HEK293 (cell line): ENCODE measurements around the gene CHMP5.

Experiments
- CTCF ChIA-PET: fragments of 350-600 bp; formaldehyde crosslinking; extraction: SDS; loops from one replicate; lab custom pipeline; 2021; ENCODE audit warnings: antibody characterized with exemption; lab: Yijun Ruan, JAX
- POLR2A ChIA-PET: fragments of 300-600 bp; formaldehyde crosslinking; extraction: SDS; loops from one replicate; lab custom pipeline; 2020; ENCODE audit warnings: antibody characterized with exemption, inconsistent platforms; lab: Yijun Ruan, JAX
- H3K27ac ChIP-seq: fragments of 200-500 bp; sonication (Bioruptor generic); 2 replicates; pipeline ENCODE4 v1.5.1; 2014; ENCODE audit warnings: low read depth, low read length, control low read depth, inconsistent platforms; ENCODE audit errors: extremely low read depth
- H3K36me3 ChIP-seq, 2 experiments: fragments of 200-500 bp in 1 of 2; sonication (Bioruptor generic) in 1 of 2; 1 replicate in 1 of 2; 2 replicates in 1 of 2; pipeline ENCODE4 v1.5.1; 2014 to 2017; ENCODE audit warnings: inconsistent platforms in 2 of 2, low read length in 2 of 2; ENCODE audit not compliant: control insufficient read depth in 2 of 2, insufficient read depth in 1 of 2
- H3K4me1 ChIP-seq: fragments of 200-500 bp; sonication (Bioruptor generic); 2 replicates; pipeline ENCODE4 v1.5.1; 2014; ENCODE audit warnings: mild to moderate bottlenecking, low read length, inconsistent platforms; ENCODE audit not compliant: control insufficient read depth, insufficient read depth
- H3K4me3 ChIP-seq: 2 replicates; pipeline ENCODE4 v1.5.1; 2011; ENCODE audit warnings: low read depth, mild to moderate bottlenecking, control low read depth, low read length, moderate library complexity
- H3K9me3 ChIP-seq: fragments of 200-500 bp; sonication (Bioruptor generic); 2 replicates; pipeline ENCODE4 v1.5.1; 2014; ENCODE audit warnings: low read depth, low read length, inconsistent platforms; ENCODE audit not compliant: control insufficient read depth, insufficient read depth
- EGR2 ChIP-seq: fragments of 450-650 bp; formaldehyde crosslinking; IDR thresholded peaks from 2 replicates; pipeline ENCODE4 v1.5.1; 2016; ENCODE audit warnings: low read depth, missing biosample characterization, missing genetic modification characterization
- GLIS1 ChIP-seq: fragments of 450-650 bp; formaldehyde crosslinking; IDR thresholded peaks from 2 replicates; pipeline ENCODE4 v1.5.1; 2016; ENCODE audit warnings: missing biosample characterization, missing genetic modification characterization
- INSM2 ChIP-seq: fragments of 450-650 bp; formaldehyde crosslinking; IDR thresholded peaks from 2 replicates; pipeline ENCODE4 v1.5.1; 2016; ENCODE audit warnings: missing biosample characterization, missing genetic modification characterization
- KLF9 ChIP-seq: fragments of 450-650 bp; formaldehyde crosslinking; IDR thresholded peaks from 2 replicates; pipeline ENCODE4 v1.5.1; 2016; ENCODE audit warnings: missing biosample characterization, missing genetic modification characterization, low read depth
- OSR2 ChIP-seq: fragments of 450-650 bp; formaldehyde crosslinking; IDR thresholded peaks from 2 replicates; pipeline ENCODE4 v1.5.1; 2016; ENCODE audit warnings: missing biosample characterization, missing genetic modification characterization
- RBAK ChIP-seq: fragments of 450-650 bp; formaldehyde crosslinking; IDR thresholded peaks from 2 replicates; pipeline ENCODE4 v1.5.1; 2016; ENCODE audit warnings: missing biosample characterization, missing genetic modification characterization
- REPIN1 ChIP-seq: fragments of 450-650 bp; formaldehyde crosslinking; IDR thresholded peaks from 2 replicates; pipeline ENCODE4 v1.5.1; 2017; ENCODE audit warnings: missing biosample characterization, missing genetic modification characterization, low read depth
- SP2 ChIP-seq: fragments of 450-650 bp; formaldehyde crosslinking; IDR thresholded peaks from 2 replicates; pipeline ENCODE4 v1.5.1; 2016; ENCODE audit warnings: missing biosample characterization, missing genetic modification characterization
- ZFP37 ChIP-seq: fragments of 450-650 bp; formaldehyde crosslinking; IDR thresholded peaks from 2 replicates; pipeline ENCODE4 v1.5.1; 2016; ENCODE audit warnings: missing biosample characterization, missing genetic modification characterization
- ZNF121 ChIP-seq: fragments of 450-650 bp; formaldehyde crosslinking; IDR thresholded peaks from 2 replicates; pipeline ENCODE4 v1.5.1; 2016; ENCODE audit warnings: missing biosample characterization, missing genetic modification characterization
- ZNF155 ChIP-seq: fragments of 450-650 bp; formaldehyde crosslinking; IDR thresholded peaks from 2 replicates; pipeline ENCODE4 v1.5.1; 2016; ENCODE audit warnings: missing biosample characterization, missing genetic modification characterization
- ZNF211 ChIP-seq: fragments of 450-650 bp; formaldehyde crosslinking; IDR thresholded peaks from 2 replicates; pipeline ENCODE4 v1.5.1; 2016; ENCODE audit warnings: low read depth, missing biosample characterization, missing genetic modification characterization
- ZNF223 ChIP-seq: fragments of 450-650 bp; formaldehyde crosslinking; IDR thresholded peaks from 2 replicates; pipeline ENCODE4 v1.5.1; 2016; ENCODE audit warnings: missing biosample characterization, missing genetic modification characterization
- ZNF239 ChIP-seq: fragments of 450-650 bp; formaldehyde crosslinking; IDR thresholded peaks from 2 replicates; pipeline ENCODE4 v1.5.1; 2016; ENCODE audit warnings: missing biosample characterization, missing genetic modification characterization
- ZNF335 ChIP-seq: fragments of 450-650 bp; formaldehyde crosslinking; conservative IDR thresholded peaks from 2 replicates; pipeline ENCODE4 v1.5.1; 2016; ENCODE audit warnings: missing biosample characterization, missing genetic modification characterization
- ZNF362 ChIP-seq: fragments of 450-650 bp; formaldehyde crosslinking; IDR thresholded peaks from 2 replicates; pipeline ENCODE4 v1.5.1; 2016; ENCODE audit warnings: missing biosample characterization, missing genetic modification characterization
- ZNF398 ChIP-seq: fragments of 450-650 bp; formaldehyde crosslinking; IDR thresholded peaks from 2 replicates; pipeline ENCODE4 v1.5.1; 2017; ENCODE audit warnings: missing biosample characterization, missing genetic modification characterization
- ZNF558 ChIP-seq: fragments of 450-650 bp; formaldehyde crosslinking; IDR thresholded peaks from 2 replicates; pipeline ENCODE4 v1.5.1; 2016; ENCODE audit warnings: missing biosample characterization, missing genetic modification characterization
- ZNF571 ChIP-seq: fragments of 450-650 bp; formaldehyde crosslinking; IDR thresholded peaks from 2 replicates; pipeline ENCODE4 v1.5.0; 2017; ENCODE audit warnings: missing biosample characterization, missing genetic modification characterization
- ZNF596 ChIP-seq: fragments of 450-650 bp; IDR thresholded peaks from 2 replicates; pipeline ENCODE4 v1.5.0; 2018; ENCODE audit warnings: missing biosample characterization, mild to moderate bottlenecking, missing genetic modification characterization, moderate library complexity
- ZNF660 ChIP-seq: fragments of 450-650 bp; IDR thresholded peaks from 2 replicates; pipeline ENCODE4 v1.5.1; 2018; ENCODE audit warnings: missing biosample characterization, mild to moderate bottlenecking, missing genetic modification characterization
- TF ChIP-seq, protein P1 (sequence below): fragments of 450-650 bp; formaldehyde crosslinking; IDR thresholded peaks from 2 replicates; pipeline ENCODE4 v1.5.1; 2016; ENCODE audit warnings: missing biosample characterization, missing genetic modification characterization
- TF ChIP-seq, protein P2 (sequence below): fragments of 450-650 bp; formaldehyde crosslinking; IDR thresholded peaks from 2 replicates; pipeline ENCODE4; 2016; ENCODE audit warnings: missing biosample characterization, missing genetic modification characterization

CHMP5 gene

GRCh38 chr9:33320230-33320567, 55.4 kb downstream of the CHMP5 start:
- Histone ChIP-seq H3K4me3 (no peak overlapping the region), H3K4me1 (no peaks in the 10 kb centered on the region), H3K9me3 (no peaks in the 10 kb centered on the region), H3K27ac (no peak overlapping the region), H3K36me3 (peaks cover 28 to 87% of the 10 kb centered on the region in 2 experiments)
- ChIA-PET POLR2A (no interaction called here), CTCF (no interaction called here)
- TF ChIP-seq, protein P1, sequence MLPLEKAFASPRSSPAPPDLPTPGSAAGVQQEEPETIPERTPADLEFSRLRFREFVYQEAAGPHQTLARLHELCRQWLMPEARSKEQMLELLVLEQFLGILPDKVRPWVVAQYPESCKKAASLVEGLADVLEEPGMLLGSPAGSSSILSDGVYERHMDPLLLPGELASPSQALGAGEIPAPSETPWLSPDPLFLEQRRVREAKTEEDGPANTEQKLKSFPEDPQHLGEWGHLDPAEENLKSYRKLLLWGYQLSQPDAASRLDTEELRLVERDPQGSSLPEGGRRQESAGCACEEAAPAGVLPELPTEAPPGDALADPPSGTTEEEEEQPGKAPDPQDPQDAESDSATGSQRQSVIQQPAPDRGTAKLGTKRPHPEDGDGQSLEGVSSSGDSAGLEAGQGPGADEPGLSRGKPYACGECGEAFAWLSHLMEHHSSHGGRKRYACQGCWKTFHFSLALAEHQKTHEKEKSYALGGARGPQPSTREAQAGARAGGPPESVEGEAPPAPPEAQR (tag by site-specific recombination): no peak

DNA sequence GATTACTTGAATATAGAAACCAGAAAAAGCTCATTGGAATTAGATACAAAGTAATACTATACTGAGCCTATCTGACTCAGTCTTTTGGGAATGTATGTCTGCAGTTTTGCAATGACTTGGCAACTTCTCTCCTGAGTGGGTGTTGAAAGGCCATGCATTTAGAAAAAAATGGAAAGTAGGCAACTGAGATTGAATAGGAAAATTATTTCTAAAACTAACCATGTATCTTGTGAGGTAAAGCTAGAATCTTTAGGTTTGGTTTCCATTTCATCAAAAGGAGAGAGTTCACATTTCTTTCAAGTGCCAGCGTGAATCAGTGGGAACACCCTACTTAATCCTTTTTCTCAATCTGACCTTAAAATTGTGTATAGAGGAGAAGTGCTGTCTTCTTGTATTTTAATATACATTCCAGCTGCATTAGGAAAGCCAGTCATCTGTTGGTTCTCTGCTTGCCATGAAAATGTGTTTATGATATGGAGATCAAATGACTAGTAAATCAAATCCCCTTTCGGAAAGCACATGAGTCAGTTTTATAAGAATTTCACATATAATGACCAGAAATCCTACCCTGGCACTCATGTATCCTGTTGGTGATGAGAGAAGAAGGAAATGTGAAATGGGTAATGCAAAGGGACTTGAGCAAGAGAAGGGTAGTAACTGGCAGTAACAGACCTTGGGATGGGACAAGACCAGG, 55.9 kb downstream of the CHMP5 start:
- ChIA-PET POLR2A (interaction anchor here (0.6 kb wide), 1 partner anchor 10 kb away, joined by 4 read pairs; no protein-coding TSS in a partner anchor), CTCF (interaction anchor here (1.1 to 2.2 kb wide), 2 partner anchors 54 to 139 kb away, joined by 3 to 6 read pairs; no protein-coding TSS in a partner anchor)
- Histone ChIP-seq H3K27ac (no peak overlapping the region), H3K4me3 (no peak overlapping the region), H3K9me3 (no peaks in the 10 kb centered on the region), H3K4me1 (no peaks in the 10 kb centered on the region), H3K36me3 (peaks cover 23 to 83% of the 10 kb centered on the region in 2 experiments)
- TF ChIP-seq ZNF362 (no peak), ZNF121 (no peak), RBAK (no peak), SP2 (tag by site-specific recombination) (no peak), ZFP37 (tag by site-specific recombination) (no peak), ZNF596 (tag by site-specific recombination) (no peak), ZNF155 (tag by site-specific recombination) (no peak), ZNF211 (tag by site-specific recombination) (no peak), ZNF558 (tag by site-specific recombination) (no peak), OSR2 (tag by site-specific recombination) (no peak), INSM2 (tag by site-specific recombination) (no peak), GLIS1 (tag by site-specific recombination) (no peak), ZNF571 (tag by site-specific recombination) (no peak), EGR2 (no peak), ZNF335 (no peak)
- TF ChIP-seq, protein P2, sequence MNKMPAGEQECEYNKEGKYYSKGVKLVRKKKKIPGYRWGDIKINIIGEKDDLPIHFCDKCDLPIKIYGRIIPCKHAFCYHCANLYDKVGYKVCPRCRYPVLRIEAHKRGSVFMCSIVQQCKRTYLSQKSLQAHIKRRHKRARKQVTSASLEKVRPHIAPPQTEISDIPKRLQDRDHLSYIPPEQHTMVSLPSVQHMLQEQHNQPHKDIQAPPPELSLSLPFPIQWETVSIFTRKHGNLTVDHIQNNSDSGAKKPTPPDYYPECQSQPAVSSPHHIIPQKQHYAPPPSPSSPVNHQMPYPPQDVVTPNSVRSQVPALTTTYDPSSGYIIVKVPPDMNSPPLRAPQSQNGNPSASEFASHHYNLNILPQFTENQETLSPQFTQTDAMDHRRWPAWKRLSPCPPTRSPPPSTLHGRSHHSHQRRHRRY (tag by site-specific recombination): no peak

DNA sequence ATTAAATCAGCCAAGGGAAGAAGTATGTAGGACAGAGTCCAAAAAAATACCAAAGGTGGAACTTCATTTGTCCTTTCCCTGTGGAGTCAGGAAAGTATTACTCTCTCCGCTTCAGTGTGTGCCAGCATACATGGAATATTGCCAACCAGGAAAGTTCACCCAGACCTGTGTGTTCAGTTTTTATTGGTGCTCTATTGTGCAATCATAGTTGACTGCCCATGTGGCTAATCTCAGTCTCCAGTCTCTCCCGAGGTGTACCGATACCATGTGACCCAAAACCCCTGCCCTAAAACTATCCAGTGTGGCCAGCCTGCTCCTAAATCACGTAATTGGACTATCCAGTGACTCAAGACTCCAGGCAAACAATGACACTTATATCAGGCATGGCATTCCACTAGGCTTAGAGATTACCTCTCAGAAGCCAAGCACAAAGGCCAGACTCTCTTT, 64.3 kb downstream of the CHMP5 start:
- Histone ChIP-seq H3K9me3 (no peaks in the 10 kb centered on the region), H3K4me1 (no peaks in the 10 kb centered on the region), H3K27ac (no peak overlapping the region), H3K36me3 (peaks cover 7 to 67% of the 10 kb centered on the region in 2 experiments; a peak in 2 of 3 replicates), H3K4me3 (no peak overlapping the region)
- ChIA-PET POLR2A (no interaction called here), CTCF (no interaction called here)
- TF ChIP-seq REPIN1 (tag by site-specific recombination) (no peak), ZNF660 (tag by site-specific recombination) (no peak), ZNF239 (tag by site-specific recombination) (no peak), ZNF223 (tag by site-specific recombination) (no peak), ZNF398 (tag by site-specific recombination) (no peak), KLF9 (no peak), ZNF596 (tag by site-specific recombination) (no peak)
